GM18868 (cell line): ENCODE results near the gene DDX24.

Source experiments
- ATAC-seq: cut with Tn5 transposase; IDR thresholded peaks from one replicate; pipeline ENCODE4 v1.9.1; 2021; ENCODE audit warnings: mild to moderate bottlenecking, moderate library complexity; ENCODE audit not compliant: unreplicated experiment

The DDX24 gene

DNA sequence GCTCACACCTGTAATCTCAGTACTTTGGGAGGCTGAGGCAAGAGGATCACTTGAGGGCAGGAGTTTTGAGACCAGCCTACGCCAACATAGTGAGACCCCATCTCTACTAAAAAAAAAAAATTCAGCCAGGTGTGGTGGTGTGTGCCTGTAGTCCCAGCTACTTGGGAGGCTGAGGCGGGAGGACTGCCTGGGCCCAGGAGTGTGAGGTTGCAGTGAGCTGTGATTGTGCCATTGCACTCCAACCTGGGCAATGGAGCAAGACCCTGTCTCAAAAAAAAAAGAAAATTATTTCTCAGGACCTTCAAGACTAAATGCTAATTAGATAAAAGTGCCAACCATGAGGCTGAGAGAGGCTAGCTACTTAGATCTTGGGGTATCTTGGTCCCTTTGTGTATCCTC lies 31.4 kb downstream of the DDX24 start:
- no peak for ATAC-seq

DNA sequence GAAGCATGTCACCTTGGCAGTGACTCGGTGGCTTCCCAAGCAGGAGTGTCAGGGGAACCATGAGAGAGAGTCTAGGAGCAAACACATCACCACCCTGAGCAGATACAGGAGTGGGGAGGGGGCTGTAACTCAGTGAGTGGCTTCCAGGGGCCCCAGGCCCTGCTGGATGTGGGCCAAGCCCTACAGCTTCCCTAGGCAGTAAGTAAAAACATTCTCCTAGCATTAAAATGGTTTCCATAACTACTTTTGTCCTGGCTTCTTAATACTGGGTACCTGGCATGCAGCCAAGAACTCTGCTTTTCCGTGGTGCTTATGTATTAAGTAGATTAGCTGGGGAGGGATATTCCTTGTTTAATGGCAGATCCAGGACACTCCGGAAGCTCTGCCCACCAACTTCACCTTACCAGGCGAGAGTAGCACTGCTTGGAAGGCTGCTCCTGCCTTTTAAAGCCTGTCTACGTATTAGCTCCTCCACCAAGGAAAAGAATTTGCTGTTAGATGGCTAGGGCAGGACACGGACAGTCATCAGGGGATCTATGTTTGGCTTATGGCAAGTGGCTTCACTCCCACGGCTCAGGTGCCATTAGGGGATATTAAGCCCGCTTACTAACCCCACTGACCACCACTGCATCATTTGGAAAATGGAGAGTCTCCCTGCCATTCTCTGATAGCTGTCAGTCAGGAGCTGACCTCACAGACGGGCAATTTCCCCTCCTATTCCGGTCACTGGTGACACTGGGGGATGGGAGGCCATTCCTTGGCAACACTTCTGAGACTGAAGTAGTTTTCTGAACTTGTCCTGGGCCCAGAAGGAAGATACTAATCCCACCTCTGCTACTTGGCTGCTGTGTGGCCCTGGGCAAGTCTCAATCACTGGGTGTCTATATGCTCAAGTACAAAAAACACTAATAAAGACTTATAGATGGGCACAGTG lies 32.0 kb downstream of the DDX24 start:
- no peak for ATAC-seq

DNA sequence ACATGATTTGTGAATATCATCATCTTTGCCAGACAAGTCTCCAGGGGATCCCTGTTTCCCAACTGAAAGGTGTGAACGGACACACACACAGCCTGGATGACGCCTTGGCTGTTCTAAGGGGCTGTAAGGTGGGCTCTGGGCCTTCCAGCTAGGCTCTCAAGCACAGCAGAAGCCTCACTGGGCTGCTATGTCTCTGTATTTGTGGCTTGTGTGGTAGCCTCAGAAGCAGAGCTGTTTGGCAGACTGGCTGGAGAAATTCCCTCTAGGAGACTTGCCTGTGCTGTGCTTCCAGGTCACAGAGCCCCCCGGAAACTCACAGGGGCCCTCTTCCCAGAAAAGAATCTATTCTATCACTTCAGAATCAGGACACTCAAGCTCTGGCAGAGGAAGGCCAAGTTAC lies 33.4 kb downstream of the DDX24 start:
- ATAC-seq: no peak

DNA sequence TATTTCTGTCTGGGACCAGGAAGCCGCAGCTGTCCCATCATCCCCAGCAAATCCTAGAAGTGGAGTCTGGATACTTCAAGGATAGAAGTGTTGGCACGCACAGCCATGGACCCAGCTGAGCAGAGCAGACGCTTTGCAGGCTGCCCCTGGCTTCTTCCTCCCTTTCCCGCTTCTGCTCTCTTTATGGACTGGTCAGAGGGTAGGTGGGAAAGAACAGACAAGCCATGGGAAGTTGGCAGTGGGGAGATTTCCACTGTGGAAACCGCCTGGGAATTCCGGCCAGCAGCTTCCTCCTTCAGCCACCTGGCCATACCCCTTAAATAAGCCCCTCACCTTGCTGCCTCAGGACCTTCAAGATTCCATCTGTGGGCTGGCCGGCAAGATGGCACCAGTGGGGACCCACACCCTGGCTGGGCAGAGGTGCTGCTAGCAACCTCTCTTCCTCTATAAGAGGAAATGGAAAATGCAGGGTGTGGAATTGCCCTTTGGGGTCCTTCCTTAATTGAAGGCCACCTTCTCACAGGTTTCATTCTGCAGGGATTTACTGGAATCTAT lies 34.2 kb downstream of the DDX24 start:
- no peak for ATAC-seq

DNA sequence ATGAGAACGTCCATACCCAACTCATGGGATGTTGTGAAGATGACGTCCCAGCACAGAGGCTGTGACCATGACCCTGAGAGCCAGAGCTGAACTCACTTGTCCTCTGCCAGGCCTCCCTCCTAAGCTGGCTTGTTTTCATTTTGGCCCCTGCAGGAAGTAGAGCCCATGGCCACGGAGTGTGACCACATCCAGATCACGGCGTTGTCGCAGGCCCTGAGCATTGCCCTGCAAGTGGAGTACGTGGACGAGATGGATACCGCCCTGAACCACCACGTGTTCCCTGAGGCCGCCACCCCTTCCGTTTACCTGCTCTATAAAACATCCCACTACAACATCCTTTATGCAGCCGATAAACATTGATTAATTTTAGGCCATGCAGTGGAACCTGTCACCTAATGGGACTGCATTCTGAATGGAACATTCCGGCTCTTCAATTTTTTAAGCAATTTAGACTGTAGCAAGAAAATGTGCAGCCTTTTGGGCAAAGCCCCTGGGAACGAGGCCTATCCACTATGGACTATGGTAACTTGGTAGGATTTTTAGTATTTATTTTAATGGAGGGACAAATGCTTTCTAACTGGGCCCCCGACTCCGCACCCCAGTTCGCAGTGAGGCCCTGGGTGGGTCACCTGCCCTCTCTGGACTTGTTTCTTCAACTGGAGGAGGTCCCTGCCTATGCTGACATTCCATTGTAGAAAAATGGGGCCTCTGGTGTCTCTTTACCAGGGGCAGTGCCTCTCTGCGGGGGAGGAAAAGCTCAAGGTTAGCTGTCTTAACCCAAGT lies 35.2 kb downstream of the DDX24 start:
- ATAC-seq: no peak

DNA sequence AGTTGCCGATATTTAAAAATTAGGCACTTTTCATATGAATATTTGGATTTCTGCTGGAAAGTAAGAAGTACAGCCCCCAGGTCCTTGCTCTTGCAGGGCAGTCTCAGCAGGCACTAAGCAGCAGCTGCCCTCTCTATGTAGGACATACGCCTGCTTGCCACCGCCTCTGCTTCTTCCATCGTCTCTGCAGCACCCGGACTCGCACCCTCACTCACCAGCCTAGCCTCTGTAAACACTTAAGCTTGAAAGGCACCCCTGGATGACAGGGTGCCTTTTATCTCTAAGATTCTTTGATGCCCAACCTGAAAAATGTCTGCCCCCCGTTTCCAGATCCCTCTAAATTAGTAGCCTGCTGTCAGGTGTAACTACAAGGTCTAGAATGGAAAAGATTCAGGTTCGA lies 35.9 kb downstream of the DDX24 start:
- ATAC-seq: no peak

DNA sequence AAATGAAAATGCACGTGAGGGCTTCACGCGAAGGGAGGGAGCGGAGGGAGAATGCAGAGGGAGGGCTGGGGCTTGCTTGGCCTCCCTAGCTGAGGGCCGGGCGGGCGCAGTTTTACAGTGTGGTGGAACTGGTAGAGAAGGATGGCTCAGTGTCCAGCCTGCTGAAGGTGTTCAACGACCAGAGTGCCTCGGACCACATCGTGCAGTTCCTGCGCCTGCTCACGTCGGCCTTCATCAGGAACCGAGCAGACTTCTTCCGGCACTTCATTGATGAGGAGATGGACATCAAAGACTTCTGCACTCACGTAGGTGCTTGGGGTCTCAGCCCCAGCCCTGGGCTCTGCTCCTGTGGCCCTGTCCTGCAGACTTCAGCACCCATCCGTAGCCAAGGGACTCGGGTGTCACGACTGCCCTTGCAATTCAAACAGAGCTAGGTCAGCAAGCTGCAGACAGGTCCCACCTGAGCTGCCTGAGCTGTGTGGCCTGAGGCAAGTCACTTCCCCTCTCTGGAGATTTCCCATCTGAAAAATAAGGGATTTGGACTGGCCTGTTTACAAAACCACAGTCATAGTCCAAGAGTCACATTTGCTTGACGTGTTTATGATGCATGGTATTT lies 36.4 kb downstream of the DDX24 start:
- no peak for ATAC-seq

DNA sequence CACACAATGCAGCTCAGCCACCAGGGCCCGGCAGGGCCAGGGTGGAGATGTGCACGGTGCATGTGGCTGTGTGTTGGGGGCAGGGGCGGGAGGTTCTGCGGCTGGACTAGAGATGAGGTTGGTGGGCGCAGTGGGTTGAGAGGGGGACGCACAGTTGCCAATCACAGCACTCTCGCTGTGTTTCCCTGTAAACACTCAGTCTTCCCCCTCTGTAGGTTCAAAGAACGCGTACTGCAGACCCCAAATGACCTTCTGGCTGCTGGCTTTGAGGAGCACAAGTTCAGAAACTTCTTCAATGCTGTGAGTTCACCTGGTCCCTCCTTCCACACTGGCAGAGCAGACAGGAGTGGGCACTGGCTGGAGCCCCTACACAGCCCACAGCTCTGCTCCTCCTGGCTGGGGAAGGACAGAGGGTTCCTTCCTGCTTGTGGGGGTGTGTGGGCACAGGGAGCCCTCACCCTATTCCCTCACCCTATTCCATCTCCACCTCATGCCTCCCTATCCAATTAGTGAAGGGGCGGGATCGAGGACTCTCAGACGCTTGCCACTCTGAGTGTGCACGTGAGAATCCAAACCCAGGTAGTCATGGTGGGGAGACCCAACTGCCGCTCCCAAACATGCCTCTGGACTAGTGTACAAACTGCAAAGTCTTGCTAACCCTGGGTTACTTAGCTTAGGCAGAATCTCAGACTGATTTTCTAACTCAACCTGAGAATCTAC lies 37.1 kb downstream of the DDX24 start:
- ATAC-seq: no peak

DNA sequence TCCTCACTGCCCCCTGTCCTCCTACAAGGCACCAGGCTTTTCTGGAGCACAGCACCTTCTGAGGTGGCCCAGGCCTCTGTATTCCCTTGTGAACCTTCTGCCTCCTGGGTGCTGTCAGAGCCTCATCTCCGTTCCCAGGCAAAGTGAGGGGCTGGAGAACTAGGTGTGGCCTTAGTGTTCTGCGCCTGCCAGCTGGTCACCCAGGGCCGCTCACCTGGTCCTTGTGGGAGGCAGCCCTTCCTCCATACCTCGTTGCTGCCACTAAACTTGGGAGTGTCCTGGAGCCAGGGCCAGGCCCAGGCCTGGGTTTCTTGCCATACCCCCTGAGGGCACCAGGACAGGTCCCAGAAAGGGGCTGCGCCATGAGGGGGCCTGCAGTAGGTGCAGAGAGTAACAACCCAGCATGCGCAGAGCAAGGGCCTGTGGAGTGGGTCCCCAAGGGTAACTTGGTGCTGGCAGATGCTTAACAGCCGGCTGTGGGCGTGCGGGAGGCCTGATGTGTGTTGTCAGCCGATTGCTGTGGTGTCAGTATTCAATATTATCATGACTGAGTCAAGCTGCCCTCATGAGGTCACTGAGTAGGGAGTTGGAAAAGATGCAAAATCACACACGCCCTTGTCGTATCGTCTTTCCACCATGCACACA lies 37.8 kb downstream of the DDX24 start:
- ATAC-seq: no peak

DNA sequence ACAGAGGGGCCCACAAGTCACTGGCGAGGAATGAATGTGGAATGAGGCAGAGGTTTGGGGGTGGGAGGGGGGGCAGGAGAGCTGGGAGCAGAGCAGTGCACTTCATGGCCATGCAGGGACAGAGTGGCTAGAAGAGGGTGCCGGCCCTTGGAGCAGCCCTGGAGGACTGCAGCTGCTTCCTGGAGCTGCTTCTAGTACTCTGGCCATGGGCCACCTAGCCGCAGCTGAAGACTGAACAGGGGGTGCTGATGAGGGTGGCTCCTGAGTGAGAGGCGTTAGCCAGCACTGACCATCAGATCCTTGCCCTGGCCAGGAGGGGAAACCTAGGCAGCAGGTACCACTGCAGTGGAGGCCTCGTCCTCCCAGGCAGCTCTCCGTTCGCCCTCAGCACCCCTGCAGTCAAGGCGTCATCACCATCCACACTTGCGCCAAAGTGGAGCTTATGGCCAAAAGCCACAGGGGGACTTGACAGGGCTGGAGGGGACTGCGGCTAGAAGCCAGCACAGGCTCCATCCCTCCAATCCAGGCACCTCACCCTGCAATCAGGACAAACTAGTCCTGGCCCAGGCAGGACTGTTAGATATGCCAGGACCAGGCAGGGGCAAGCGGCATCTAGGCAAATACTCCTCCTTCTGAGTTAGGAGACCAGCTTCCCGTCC lies 38.4 kb downstream of the DDX24 start:
- no peak for ATAC-seq

DNA sequence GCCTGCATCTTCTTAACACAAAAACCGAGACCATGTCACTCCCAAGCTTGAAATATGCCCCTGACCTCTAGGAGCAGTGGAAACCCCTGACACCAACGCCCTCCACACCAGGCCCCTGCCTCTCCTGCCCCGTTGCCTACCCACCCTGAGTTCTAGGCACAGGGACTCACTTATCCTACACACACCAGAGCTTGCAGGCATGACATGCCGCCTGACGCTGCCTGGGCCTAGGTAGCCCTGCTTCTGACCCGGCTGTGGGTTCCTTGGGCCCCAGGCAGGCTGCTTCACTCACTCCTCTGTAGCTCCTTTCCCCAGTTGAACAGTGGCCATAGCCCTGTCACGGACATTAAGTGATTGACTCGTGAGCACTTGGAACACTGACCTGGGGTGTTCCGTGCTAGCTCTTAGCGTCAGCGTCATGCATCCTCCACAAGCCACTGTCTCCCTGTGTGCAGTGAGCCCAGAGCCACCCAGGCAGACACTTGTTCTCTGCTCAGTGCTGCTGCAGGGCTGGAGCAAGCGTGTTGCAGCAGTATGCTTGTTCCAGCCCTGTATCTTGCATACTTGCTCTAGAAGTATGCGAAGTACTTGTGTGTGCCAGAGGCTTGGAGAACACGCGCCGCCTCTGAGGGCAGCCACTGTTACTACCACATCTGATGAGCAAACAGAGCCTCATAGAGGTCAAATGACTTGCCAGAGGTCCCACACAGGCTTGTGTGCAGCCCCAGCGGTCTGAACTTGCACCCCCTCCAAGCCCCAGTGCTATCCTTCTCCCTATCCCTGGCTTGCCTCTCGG lies 39.3 kb downstream of the DDX24 start:
- no peak for ATAC-seq

DNA sequence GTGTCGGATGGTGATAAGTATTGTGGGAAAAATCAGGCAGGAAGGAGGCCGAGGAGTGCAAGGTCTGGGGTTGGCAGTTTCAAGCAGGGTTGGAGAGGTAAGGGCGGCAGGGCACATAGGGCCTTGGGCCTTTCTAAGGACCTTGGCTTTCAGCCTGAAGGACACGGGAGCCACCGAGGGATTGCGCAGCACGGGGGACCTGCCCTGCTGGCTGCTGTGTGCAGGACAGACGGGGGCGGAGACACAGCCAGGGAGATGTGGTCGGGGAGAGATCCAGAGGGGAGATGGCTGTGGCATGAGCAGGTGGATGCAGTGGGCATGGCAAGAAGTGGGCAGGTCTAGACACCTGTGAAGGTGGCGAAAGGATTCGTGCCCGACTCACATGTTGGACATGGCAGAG lies 40.2 kb downstream of the DDX24 start:
- ATAC-seq: no peak

DNA sequence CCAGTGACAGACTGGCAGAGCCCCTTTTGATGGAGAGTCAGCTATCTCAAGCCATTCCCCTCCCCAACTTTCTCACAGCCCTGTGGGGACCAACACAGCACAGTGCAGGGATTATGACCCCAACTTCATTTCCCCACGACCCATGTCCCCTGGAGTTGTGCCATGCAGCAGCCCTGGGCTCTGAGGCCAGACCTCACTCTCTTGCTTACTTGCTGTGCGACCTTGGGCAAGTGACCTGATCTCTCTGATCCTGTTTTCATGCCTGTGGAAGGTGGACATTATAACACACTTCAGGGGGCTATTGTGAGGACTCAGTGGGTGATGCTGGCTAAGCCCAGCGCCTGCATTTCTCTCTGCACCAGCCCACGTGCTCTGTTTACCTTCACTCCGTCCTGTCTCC lies 40.8 kb downstream of the DDX24 start:
- no peak for ATAC-seq

DNA sequence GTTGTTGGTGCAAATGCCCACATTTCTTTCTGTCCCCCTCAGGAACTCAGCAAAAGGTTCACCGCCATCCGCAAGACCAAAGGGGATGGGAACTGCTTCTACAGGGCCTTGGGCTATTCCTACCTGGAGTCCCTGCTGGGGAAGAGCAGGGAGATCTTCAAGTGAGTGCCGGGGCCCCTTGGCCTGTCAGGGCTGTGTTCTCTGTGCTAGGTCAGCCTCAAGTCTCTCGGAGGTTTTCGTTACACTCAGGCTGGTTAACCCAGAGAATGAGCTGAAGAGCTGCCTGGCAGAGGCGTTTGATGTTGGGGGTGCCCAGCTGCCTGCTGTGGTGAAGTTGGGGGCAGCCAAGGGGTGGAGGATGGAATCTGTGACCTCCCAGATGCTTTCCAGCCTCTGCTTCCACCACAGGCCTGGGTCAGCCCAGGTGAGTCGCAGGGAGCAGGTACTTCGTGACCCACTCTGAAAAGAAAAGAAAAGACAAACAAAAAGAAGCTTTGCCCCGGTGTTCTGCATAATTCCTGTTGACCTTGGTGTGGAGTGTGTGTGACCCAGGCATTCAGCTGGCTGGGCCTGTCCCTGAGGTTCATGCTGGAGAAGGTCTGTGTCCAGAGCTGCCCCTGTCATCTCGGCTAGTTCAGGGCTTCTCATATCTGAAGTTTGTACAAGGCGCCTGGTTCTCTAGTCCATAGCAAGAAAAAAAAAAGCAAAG lies 41.9 kb downstream of the DDX24 start:
- no peak for ATAC-seq

DNA sequence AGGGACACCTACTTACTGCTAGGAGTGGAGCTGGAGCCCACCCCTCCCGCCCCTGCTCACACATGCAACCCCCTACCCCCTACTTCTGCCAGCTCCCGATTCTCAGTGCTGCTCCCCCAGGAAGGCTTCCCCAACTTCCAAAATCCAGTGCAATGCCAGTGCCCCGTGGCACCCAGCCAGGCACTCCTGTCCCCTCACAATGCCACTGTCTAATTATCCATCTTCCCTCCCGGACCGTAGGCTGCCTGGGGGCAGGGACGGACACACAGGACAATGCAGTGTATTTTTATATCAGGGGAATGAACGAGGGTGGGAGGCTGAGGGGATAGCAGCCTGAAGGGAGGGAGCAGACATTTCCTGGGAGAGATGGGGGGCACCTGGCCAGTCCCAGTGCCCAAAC lies 42.5 kb downstream of the DDX24 start:
- ATAC-seq: no peak

DNA sequence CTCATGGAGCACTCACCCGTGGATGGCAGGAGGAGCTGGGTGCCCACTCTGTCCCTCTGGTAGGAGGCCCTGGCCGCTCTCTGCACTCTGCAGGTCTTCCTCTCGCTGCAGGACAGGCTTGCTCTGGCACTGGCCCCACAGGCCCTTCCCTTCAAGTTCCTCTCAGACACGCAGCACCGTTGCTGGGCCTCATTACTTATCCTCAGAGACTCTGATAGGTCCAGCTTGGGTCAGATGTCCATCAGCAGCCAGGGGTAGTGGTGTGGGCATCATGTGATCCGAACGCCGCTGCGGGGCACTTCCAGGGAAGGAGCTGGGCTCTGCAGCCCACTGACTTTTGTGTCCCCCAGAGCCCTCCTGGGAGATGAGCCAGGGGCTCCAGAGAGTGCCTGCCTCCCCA lies 43.0 kb downstream of the DDX24 start:
- no peak for ATAC-seq

DNA sequence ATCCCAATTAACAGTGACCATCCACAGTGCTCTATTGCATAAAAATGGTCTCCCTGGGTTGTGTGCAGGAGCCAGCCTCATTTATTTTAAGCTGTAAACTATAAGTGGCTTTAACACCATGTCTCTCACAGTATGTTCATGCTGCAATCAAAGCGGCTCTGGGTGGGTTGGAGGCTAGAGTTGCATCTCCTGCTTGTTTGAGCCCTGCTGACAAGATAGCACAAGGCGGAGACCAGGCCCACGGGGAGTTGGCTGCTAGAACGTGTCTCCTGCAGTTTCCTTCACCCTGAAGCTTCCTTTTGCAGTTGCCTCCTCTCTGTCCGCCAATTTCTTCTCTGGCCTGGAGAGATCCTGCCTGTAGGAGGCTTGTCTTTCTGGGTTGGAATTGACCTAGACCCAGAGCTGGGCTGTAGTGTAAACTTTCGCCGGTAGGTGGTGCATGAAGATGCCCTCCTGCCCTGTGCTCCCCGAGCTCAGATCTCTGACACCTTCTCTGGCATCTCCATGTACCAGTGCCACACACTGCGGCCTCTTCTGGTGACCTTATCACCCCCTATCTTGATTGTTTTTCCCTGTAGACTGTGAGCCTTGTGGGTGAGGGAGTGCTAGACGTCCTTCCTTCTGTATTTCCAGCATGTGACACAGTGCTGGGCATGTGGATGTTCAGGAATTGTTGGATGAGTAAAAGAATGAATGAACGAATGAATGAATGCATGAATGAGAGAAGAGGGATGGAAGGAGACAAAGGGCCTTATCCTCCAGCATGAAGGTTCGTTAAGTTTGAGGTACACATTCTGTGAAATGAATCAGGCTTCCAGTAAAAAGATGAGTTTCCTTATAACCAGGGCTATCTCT lies 44.5 kb downstream of the DDX24 start:
- ATAC-seq: peak; percentile 85
